SU-DHL-6 (cell line): ENCODE results near the gene SPOCK3.

Experiments used
- CTCF ChIP-seq: fragments of 200-600 bp; sonication (generic); IDR thresholded peaks from one replicate; pipeline ENCODE4 v1.5.1; 2017; ENCODE audit warnings: antibody characterized with exemption, mild to moderate bottlenecking, low read length, moderate library complexity; ENCODE audit not compliant: insufficient read depth, poor library complexity, severe bottlenecking
- EZH2phosphoT487 ChIP-seq: fragments of 200-600 bp; sonication (generic), shearing (Covaris generic); conservative IDR thresholded peaks from 2 replicates; pipeline ENCODE4 v1.6.1; 2018; ENCODE audit warnings: mild to moderate bottlenecking, antibody characterized with exemption, low read length, moderate library complexity, mixed read lengths

DNA sequence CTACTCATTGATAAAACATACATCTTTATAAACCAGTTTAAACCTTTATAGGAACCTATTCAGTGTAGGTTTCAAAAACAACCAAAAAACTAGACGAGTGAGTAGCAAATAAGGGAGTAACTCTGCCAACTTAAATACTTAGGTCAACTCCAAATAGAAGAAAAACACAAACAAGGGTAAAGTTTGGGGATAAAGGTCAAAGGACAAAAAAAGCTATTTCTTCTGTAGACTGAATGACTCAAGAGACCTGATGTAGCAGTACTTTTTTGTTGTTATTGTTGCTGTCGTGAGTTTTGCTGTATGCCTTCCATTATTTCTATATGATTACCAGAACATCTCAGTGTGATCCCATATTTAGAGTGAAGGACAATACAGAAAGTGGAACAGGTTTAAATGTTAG is 199.3 kb downstream of the SPOCK3 start:
- TF ChIP-seq CTCF (no peak), EZH2phosphoT487 (no peak)
